ENCODE results near the gene ZNF70. TPM values are rescaled to one million over a fixed set of nuclear protein-coding genes. Genes with fewer than 3 reads are reported as not detected.

Gene ZNF70
- total RNA-seq, 5 donors from 2014 or later (not counting 1 experiment from before 2014, with no cell fraction given) = 3.2 to 6.4 (median 5.8) TPM

DNA sequence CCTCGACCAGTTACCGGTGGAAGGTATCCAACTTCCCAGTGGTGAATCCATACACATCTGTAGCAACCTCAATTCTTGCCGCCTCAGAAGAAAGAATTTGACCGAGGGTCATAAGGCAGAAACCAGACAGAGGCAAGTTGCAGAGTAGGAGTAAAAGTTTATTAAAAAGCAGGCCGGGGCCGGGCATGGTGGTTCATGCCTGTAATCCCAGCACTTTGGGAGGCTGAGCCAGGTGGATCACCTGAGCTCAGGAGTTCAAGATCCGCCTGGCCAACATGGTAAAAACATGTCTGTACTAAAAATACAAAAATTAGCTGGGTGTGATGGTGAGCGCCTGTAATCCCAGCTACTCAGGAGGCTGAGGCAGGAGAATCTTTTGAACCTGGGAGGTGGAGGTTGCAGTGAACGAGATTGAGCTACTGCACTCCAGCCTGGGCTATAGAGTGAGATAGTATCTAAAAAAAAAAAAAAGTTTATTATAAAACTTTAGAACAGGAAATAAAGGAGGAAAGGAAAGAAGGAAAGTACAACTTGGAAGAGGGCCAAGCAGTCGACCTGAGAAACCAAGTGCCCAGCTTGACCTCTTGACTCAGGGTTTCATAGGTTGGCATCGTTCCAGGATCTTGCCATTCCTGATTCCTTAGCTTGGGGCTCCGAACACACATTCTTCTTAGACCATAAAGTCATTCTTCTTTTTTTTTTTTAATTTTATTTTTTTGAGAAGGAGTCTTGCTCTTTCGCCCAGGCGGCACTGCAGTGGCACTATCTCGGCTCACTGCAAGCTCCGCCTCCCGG lies 32.3 kb downstream of the ZNF70 start:
- H3K4me1 Mint-ChIP-seq = peaks cover 19 to 26% (median 21%) of the 10 kb centered on the region in 3 donors
- DNase-seq (no peak), ATAC-seq (replicated peaks in 1 of 4) (no peak)
- H3K27ac ChIP-seq (ENCODE audit: low read length) = no peak overlapping the region
- WGBS (ENCODE audit: insufficient coverage) = 100% methylated on average over 4 of the region's 17 CpGs
- H3K36me3 ChIP-seq (ENCODE audit: control insufficient read depth in 2 of 2, extremely low read depth in 1 of 2, insufficient read depth in 1 of 2, low read length in 1 of 2) = peaks cover 0 to 11% of the 10 kb centered on the region in 2 donors
- H3K4me1 ChIP-seq (ENCODE audit: control insufficient read depth in 1 of 2, extremely low read depth in 1 of 2, insufficient read depth in 2 of 2, low read length in 2 of 2) = peaks cover 5 to 25% of the 10 kb centered on the region in 2 experiments
- ChIA-PET POLR2A (interaction anchor here in 1 of 2 donors (0.7 kb wide), 2 partner anchors 20 to 642 kb away, joined by 3 to 5 read pairs; no protein-coding TSS in a partner anchor), CTCF (no interaction called here)
- no peaks in the 10 kb centered on the region for H3K9me3 ChIP-seq
- no peaks in the 10 kb centered on the region for H3K27me3 Mint-ChIP-seq
- peaks cover 0 to 6% of the 10 kb centered on the region in 2 experiments for H3K27me3 ChIP-seq (replicated peaks in 1 of 2; ENCODE audit: control insufficient read depth in 2 of 2, extremely low read depth in 1 of 2, insufficient read depth in 2 of 2, low read length in 1 of 2)
- H3K27ac Mint-ChIP-seq = no peak overlapping the region
- peaks cover 8% of the 10 kb centered on the region for H3K36me3 Mint-ChIP-seq
- H3K4me3 Mint-ChIP-seq = peak overlapping the region; percentile 17 to 83 (median 80)
- H3K4me3 ChIP-seq (ENCODE audit: control insufficient read depth in 1 of 2, extremely low read depth in 1 of 2, low read length in 1 of 2) = no peak overlapping the region
- no peaks in the 10 kb centered on the region for H3K9me3 Mint-ChIP-seq

DNA sequence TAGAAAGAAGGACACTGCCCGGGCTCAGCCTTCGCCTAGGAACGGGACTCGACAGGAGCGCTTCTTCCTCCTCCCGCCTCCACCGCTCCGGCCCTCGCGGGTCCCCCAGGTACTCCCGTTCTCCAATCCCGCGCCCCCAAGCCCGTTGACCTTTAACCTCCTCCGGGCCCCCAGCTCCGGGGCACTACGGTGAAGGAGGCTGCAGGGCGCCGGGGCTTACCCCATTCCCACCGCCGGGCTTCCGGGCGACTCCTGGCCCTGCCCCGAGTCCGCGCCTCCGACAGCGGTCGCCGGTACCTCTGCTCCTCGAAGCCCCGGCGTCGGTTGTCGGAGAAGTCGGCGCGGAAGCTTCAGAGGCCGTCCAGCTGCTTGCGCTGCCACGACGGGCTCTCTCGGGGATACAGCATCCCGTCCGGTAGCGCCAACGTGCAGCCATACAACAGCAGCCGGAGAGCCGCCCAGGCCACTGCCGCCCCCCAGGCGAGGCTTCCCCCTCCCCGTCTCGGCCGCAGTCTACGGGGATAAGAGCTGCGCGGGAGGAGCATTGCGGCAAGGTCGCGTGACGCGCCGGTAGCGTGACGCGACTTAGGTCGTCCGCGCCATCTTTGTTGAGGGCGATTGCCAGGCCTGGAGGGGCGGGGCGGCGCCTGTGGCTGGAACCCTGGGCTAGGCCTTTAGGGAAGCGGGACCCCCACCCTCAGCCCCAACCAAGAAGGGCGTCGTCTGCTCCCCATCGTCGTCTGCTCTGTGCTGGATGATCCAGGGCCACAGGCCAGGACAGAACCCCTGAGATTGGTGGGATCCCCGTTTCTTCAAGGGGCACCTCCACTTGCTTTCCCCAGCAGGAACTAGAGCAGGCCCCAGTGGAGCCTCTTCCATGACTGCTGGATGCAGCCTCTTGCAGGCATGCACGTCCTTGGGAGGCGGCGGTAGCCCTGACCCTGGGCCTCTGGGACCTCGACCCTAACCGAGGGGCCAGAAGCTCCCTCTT lies 33.8 kb downstream of the ZNF70 start:
- CTCF ChIA-PET = interaction anchor here in 1 of 2 donors (0.7 to 1.1 kb wide), 2 partner anchors 21 to 947 kb away, joined by 6 to 9 read pairs; no protein-coding TSS in a partner anchor
- 3% methylated on average over 76 of the region's 84 CpGs for WGBS (ENCODE audit: insufficient coverage)
- ATAC-seq (replicated peaks in 1 of 4) = peak; percentile 93 to 98 (median 95)

DNA sequence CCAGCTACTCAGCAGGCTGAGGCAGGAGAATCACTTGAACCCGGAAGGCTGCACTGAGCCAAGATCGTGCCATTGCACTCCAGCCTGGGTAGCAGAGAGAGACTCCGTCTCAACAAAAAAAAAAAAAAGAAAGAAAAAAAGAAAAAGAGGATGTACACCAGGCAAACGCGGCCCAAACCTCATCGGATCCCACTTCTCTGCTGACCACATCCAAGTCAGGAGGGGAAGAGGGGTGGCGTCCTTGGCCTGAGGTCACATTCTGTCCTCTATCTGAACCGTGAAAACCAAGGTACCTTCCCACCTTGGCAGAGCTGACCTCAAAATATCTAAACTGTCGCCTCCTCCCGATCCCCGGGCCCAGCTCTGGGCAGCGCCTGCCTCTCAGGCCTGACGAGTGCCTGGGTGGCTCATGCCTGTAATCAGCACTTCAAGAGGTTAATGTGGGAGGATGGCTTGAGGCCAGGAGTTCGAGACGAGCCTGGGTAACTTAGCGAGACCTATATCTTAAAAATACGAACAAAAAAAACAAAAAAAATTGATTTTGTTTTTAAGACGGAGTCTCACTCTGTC lies 35.0 kb downstream of the ZNF70 start:
- 96% methylated on average over 4 of the region's 18 CpGs for WGBS (ENCODE audit: insufficient coverage)
- Mint-ChIP-seq H3K27me3 (no peaks in the 10 kb centered on the region), H3K9me3 (no peaks in the 10 kb centered on the region), H3K4me3 (peak overlapping the region; percentile 75 to 83 (median 80)), H3K4me1 (peaks cover 19 to 33% (median 27%) of the 10 kb centered on the region in 3 donors), H3K36me3 (peaks cover 21% of the 10 kb centered on the region), H3K27ac (peak overlapping the region; percentile 27 to 69)
- POLR2A ChIA-PET = interaction anchor here in 1 of 2 donors (0.7 kb wide), 1 partner anchor 41 kb away, joined by 6 read pairs; no protein-coding TSS in a partner anchor
- peaks cover 5 to 30% of the 10 kb centered on the region in 2 donors for H3K36me3 ChIP-seq (ENCODE audit: control insufficient read depth in 2 of 2, extremely low read depth in 1 of 2, insufficient read depth in 1 of 2, low read length in 1 of 2)
- peaks cover 5 to 25% of the 10 kb centered on the region in 2 experiments for H3K4me1 ChIP-seq (ENCODE audit: control insufficient read depth in 1 of 2, extremely low read depth in 1 of 2, insufficient read depth in 2 of 2, low read length in 2 of 2)
- ATAC-seq (replicated peaks in 1 of 4) (no peak), DNase-seq (no peak)
- H3K4me3 ChIP-seq (ENCODE audit: control insufficient read depth in 1 of 2, extremely low read depth in 1 of 2, low read length in 1 of 2) = peak overlapping the region; percentile 73 to 87
- CTCF ChIA-PET = interaction anchor here in 1 of 2 donors (0.6 to 0.7 kb wide), 2 partner anchors 17 to 1090 kb away, joined by 3 read pairs; partner anchors contain the start of gene SGSM1
- H3K27ac ChIP-seq (ENCODE audit: low read length) = no peak overlapping the region
- no peaks in the 10 kb centered on the region for H3K9me3 ChIP-seq
- no peaks in the 10 kb centered on the region for H3K27me3 ChIP-seq (replicated peaks in 1 of 2; ENCODE audit: control insufficient read depth in 2 of 2, extremely low read depth in 1 of 2, insufficient read depth in 2 of 2, low read length in 1 of 2)

More for the DNA sequence above, 33.8 kb downstream of the ZNF70 start:
- peaks cover 5 to 25% of the 10 kb centered on the region in 2 experiments for H3K4me1 ChIP-seq (ENCODE audit: control insufficient read depth in 1 of 2, extremely low read depth in 1 of 2, insufficient read depth in 2 of 2, low read length in 2 of 2)
- peak overlapping the region; percentile 58 for H3K27ac ChIP-seq (ENCODE audit: low read length)
- Mint-ChIP-seq H3K4me3 (peak overlapping the region; percentile 75 to 83 (median 80)), H3K27me3 (no peaks in the 10 kb centered on the region), H3K36me3 (peaks cover 14% of the 10 kb centered on the region), H3K9me3 (no peaks in the 10 kb centered on the region), H3K4me1 (peaks cover 19 to 26% (median 21%) of the 10 kb centered on the region in 3 donors), H3K27ac (peak overlapping the region; percentile 79 to 89)
- peak; percentile 62 to 89 (median 74) for DNase-seq
- POLR2A ChIA-PET = interaction anchor here (0.6 to 1.1 kb wide), 3 partner anchors 21 to 400 kb away, joined by 3 to 6 read pairs (median 4); no protein-coding TSS in a partner anchor
- H3K4me3 ChIP-seq (ENCODE audit: control insufficient read depth in 1 of 2, extremely low read depth in 1 of 2, low read length in 1 of 2) = peak overlapping the region; percentile 73 to 87
- peaks cover 5 to 19% of the 10 kb centered on the region in 2 donors for H3K36me3 ChIP-seq (ENCODE audit: control insufficient read depth in 2 of 2, extremely low read depth in 1 of 2, insufficient read depth in 1 of 2, low read length in 1 of 2)
- no peaks in the 10 kb centered on the region for H3K9me3 ChIP-seq
- H3K27me3 ChIP-seq (replicated peaks in 1 of 2; ENCODE audit: control insufficient read depth in 2 of 2, extremely low read depth in 1 of 2, insufficient read depth in 2 of 2, low read length in 1 of 2) = peaks cover 0 to 2% of the 10 kb centered on the region in 2 experiments

DNA sequence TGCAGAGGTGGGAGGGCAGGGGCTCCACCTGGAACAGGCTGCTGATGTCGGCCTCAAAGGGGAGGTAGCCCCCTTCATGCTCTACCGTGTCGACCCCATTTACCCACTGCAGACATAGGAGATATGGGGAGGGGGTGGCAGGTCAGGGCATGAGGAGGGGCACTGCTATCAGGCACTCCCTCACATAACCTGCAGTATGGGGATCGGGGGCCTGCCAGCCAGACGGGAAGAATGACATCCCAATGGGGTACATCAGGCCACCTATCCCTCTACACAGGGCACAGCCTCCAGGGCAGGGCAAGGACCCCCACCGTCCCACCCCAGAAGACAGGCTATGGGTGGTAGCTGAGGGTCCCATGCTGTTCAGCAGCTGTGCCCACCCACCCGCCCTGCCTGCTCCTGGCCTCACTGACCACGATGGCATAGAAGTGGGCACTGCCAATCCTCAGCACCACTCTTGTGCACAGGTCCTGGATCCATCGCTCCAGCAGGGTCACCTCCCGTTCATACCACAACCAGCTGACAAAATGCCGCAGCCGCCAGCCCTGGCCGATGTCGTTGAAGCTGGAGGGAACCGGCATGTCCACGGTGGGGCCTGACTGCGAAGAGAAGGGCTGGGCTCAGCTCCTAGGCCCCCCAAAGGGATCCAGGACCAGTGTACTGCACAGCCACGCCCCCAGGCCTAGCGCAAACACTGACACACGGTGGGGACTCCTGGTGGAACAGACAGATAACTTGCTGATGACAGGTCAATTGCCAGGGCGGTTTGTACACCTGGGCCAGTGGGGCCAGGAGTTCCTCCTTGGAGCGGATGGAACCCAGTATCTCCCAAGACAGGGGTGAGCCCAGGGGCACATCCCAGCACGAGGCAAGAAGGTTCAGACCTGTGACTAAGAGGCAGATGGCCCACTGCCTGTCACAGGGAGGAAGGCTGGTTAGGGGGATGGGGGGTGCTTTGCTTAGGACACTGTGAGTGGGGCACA lies 36.0 kb downstream of the ZNF70 start:
- ATAC-seq (replicated peaks in 1 of 4) (no peak), DNase-seq (no peak)
- POLR2A ChIA-PET = interaction anchor here in 1 of 2 donors (0.7 kb wide), 1 partner anchor 40 kb away, joined by 6 read pairs; no protein-coding TSS in a partner anchor
- Histone ChIP-seq H3K27me3 (replicated peaks in 1 of 2; ENCODE audit: control insufficient read depth in 2 of 2, extremely low read depth in 1 of 2, insufficient read depth in 2 of 2, low read length in 1 of 2) (no peaks in the 10 kb centered on the region), H3K27ac (ENCODE audit: low read length) (no peak overlapping the region), H3K36me3 (ENCODE audit: control insufficient read depth in 2 of 2, extremely low read depth in 1 of 2, insufficient read depth in 1 of 2, low read length in 1 of 2) (peaks cover 5 to 36% of the 10 kb centered on the region in 2 donors), H3K9me3 (no peaks in the 10 kb centered on the region), H3K4me3 (ENCODE audit: control insufficient read depth in 1 of 2, extremely low read depth in 1 of 2, low read length in 1 of 2) (no peak overlapping the region), H3K4me1 (ENCODE audit: control insufficient read depth in 1 of 2, extremely low read depth in 1 of 2, insufficient read depth in 2 of 2, low read length in 2 of 2) (peaks cover 5 to 25% of the 10 kb centered on the region in 2 experiments)
- Mint-ChIP-seq H3K27ac (peak overlapping the region; percentile 19 to 64), H3K4me3 (peak overlapping the region; percentile 75 to 83 (median 80)), H3K36me3 (peaks cover 31% of the 10 kb centered on the region), H3K4me1 (peaks cover 27 to 36% (median 35%) of the 10 kb centered on the region in 3 donors), H3K27me3 (no peaks in the 10 kb centered on the region), H3K9me3 (no peaks in the 10 kb centered on the region)
- WGBS (ENCODE audit: insufficient coverage) = 89% methylated on average over 15 of the region's 23 CpGs
- CTCF ChIA-PET = interaction anchor here in 1 of 2 donors (0.7 kb wide), 1 partner anchor 1091 kb away, joined by 3 read pairs; the partner anchor contains the start of gene SGSM1
